SU-DHL-6 (cell line): Measurements from ENCODE around the gene RAD51D.

Experiments
- CTCF ChIP-seq: fragments of 200-600 bp; sonication (generic); IDR thresholded peaks from one replicate; pipeline ENCODE4 v1.5.1; 2017; ENCODE audit warnings: antibody characterized with exemption, mild to moderate bottlenecking, low read length, moderate library complexity; ENCODE audit not compliant: insufficient read depth, poor library complexity, severe bottlenecking
- EZH2phosphoT487 ChIP-seq: fragments of 200-600 bp; sonication (generic), shearing (Covaris generic); conservative IDR thresholded peaks from 2 replicates; pipeline ENCODE4 v1.6.1; 2018; ENCODE audit warnings: mild to moderate bottlenecking, antibody characterized with exemption, low read length, moderate library complexity, mixed read lengths

- TF ChIP-seq CTCF (no peak), EZH2phosphoT487 (no peak)
These were observed 10.3 kb upstream of the RAD51D start for GRCh38 chr17:35129973-35130351.
